Esophagus squamous epithelium (tissue), 5 donors: Measurements from ENCODE around the gene PAK6. TPM values are rescaled to one million over a fixed set of nuclear protein-coding genes. Genes with fewer than 3 reads are reported as not detected.
A peak's percentile ranks its signal among the peaks of the same experiment; 100 is the strongest.

Source experiments
- DNase-seq: peaks from one replicate; lab custom pipeline; 2025; lab: John Stamatoyannopoulos, UW
- H3K27ac ChIP-seq, 4 donors: fragments of 200-600 bp; sonication (generic); one replicate each; pipeline ENCODE4 v1.5.1; 2016 to 2019; ENCODE audit warnings: mild to moderate bottlenecking in 1 of 4
- H3K27me3 ChIP-seq, 4 donors: fragments of 200-600 bp; sonication (generic); 1 replicate in 3 of 4; 2 replicates in 1 of 4; pipeline versions ENCODE4 v1.5.1 to v1.6.0; 2017 to 2021; ENCODE audit warnings: antibody characterized with exemption in 1 of 4
- H3K36me3 ChIP-seq, 3 donors: fragments of 200-600 bp; sonication (generic); one replicate each; pipeline ENCODE4 v1.5.1; 2016 to 2019
- H3K4me1 ChIP-seq, 3 donors: fragments of 200-600 bp; sonication (generic); one replicate each; pipeline ENCODE4 v1.5.1; 2017 to 2019
- H3K4me3 ChIP-seq, 4 donors: fragments of 200-600 bp; sonication (generic); 1 replicate in 3 of 4; 2 replicates in 1 of 4; pipeline ENCODE4 v1.5.1; 2016 to 2019; ENCODE audit warnings: mild to moderate bottlenecking in 2 of 4, moderate library complexity in 1 of 4
- H3K9me3 ChIP-seq, 3 donors: fragments of 200-600 bp; sonication (generic); one replicate each; pipeline ENCODE4 v1.5.1; 2016 to 2019
- POLR2A ChIP-seq, 4 donors: fragments of 450-650 bp; IDR thresholded peaks; one replicate each; pipeline ENCODE4 v1.6.1; 2017; ENCODE audit warnings: antibody characterized with exemption in 4 of 4, mild to moderate bottlenecking in 4 of 4, moderate library complexity in 3 of 4
- WGBS, 2 donors: methylation state at CpG; one replicate each; pipeline ENCODE4 v1.1.5; 2018; 5-methylcytosine and 5-hydroxymethylcytosine counted together
- intact Hi-C: fragments of 100-400 bp; cut with DNase I; formaldehyde crosslinking; loops from one replicate; pipeline ENCODE4 v1.15.0; 2022
- total RNA-seq, 4 donors: library from RNA; depleted of rRNA; stranded (reverse); fragments of >200 nt; gene quantifications; one replicate each; pipeline ENCODE4 v1.1.0, GENCODE V29; 2016
- TF ChIP-seq, protein P1 (sequence below), 6 experiments: fragments of 450-650 bp in 4 of 6; fragments of 200-600 bp in 2 of 6; sonication (generic) in 2 of 6; IDR thresholded peaks; one replicate each; pipeline ENCODE4 v1.5.1; 2016 to 2019; ENCODE audit warnings: antibody characterized with exemption in 6 of 6, mild to moderate bottlenecking in 4 of 6, moderate library complexity in 4 of 6
- donor health status: DM: yes; HTN: yes; CAD: no.

The PAK6 gene
- total RNA-seq, 4 donors from 2014 or later = 31.5 to 53.5 (median 37.2) TPM

DNA sequence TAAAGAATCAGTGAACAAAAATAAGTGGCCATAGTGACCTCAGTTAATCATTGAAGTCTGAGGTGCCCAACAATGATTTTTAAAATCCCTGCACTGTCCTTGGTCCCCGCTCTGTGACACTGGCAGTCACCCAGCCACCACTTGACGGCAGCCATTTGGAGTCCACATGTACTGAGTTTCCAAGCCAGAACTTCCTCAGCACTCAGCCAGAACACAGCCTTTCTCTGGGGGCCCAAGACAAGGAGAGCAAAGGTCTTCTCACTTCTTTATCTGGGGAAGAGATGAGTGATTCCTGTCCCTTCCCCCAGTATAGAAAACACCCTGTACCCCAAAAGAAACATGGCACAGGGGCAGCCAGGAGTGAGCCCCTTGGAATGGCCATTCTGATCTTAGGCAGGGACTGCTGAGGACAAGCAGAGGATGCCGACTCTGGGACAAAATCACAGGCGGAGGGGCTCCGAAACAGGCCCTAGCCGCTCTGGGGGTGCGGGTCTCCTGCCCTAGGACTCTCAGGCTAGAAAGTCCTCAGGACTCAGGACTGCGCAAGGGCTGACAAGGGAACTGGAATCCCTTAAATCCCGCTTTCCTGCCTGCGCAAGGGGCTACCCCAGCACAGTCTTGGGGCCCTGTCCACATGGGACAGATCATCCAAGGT lies 12.8 kb downstream of the PAK6 start:
- Histone ChIP-seq H3K36me3 (peaks cover 0 to 47% (median 0%) of the 10 kb centered on the region in 3 donors), H3K4me1 (peaks cover 33 to 96% (median 42%) of the 10 kb centered on the region in 3 donors), H3K9me3 (no peaks in the 10 kb centered on the region), H3K27me3 (peaks cover 0 to 38% (median 0%) of the 10 kb centered on the region in 4 donors), H3K27ac (peak overlapping the region in 3 of 4 donors; percentile 75 to 88 (median 87)), H3K4me3 (peak overlapping the region in 3 of 4 donors; percentile 53 to 76 (median 60))
- intact Hi-C loops = no loop called here
- TF ChIP-seq, protein P1, sequence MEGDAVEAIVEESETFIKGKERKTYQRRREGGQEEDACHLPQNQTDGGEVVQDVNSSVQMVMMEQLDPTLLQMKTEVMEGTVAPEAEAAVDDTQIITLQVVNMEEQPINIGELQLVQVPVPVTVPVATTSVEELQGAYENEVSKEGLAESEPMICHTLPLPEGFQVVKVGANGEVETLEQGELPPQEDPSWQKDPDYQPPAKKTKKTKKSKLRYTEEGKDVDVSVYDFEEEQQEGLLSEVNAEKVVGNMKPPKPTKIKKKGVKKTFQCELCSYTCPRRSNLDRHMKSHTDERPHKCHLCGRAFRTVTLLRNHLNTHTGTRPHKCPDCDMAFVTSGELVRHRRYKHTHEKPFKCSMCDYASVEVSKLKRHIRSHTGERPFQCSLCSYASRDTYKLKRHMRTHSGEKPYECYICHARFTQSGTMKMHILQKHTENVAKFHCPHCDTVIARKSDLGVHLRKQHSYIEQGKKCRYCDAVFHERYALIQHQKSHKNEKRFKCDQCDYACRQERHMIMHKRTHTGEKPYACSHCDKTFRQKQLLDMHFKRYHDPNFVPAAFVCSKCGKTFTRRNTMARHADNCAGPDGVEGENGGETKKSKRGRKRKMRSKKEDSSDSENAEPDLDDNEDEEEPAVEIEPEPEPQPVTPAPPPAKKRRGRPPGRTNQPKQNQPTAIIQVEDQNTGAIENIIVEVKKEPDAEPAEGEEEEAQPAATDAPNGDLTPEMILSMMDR (IDR thresholded peaks at IDR 0.05) = no peak
- TF ChIP-seq POLR2A (IDR thresholded peaks at IDR 0.05) = no peak
- WGBS, 2 donors = 80 to 86% methylated on average over 1 of the region's 10 CpGs
- no peak for DNase-seq

DNA sequence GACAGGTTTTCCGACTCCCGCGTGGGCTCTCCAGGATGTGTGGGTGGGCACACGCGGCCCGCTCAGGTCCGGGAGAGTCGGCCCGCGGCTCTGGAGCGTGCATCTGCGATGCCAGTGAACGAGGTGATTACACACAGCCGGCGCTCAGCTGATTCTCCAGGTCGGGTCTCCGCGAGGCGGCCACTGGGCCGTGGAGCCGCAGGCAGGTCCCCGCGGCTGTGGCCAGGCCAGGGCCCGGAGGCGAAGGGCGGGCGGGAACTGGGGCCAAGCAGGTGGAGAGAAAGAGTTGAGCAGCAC lies 13.2 kb downstream of the PAK6 start:
- intact Hi-C loops = no loop called here
- peaks cover 0 to 51% (median 2%) of the 10 kb centered on the region in 3 donors for H3K36me3 ChIP-seq
- H3K27ac ChIP-seq = peak overlapping the region; percentile 27 to 88 (median 81)
- no peak for TF ChIP-seq POLR2A (IDR thresholded peaks at IDR 0.05)
- TF ChIP-seq, protein P1 (IDR thresholded peaks at IDR 0.05) = no peak
- peaks cover 29 to 91% (median 37%) of the 10 kb centered on the region in 3 donors for H3K4me1 ChIP-seq
- peak overlapping the region; percentile 53 to 76 (median 58) for H3K4me3 ChIP-seq
- no peaks in the 10 kb centered on the region for H3K9me3 ChIP-seq
- no peak for DNase-seq
- WGBS, 2 donors = no CpG with 5 or more reads among the region's 27 CpGs
- H3K27me3 ChIP-seq = peaks cover 0 to 38% (median 0%) of the 10 kb centered on the region in 4 donors

DNA sequence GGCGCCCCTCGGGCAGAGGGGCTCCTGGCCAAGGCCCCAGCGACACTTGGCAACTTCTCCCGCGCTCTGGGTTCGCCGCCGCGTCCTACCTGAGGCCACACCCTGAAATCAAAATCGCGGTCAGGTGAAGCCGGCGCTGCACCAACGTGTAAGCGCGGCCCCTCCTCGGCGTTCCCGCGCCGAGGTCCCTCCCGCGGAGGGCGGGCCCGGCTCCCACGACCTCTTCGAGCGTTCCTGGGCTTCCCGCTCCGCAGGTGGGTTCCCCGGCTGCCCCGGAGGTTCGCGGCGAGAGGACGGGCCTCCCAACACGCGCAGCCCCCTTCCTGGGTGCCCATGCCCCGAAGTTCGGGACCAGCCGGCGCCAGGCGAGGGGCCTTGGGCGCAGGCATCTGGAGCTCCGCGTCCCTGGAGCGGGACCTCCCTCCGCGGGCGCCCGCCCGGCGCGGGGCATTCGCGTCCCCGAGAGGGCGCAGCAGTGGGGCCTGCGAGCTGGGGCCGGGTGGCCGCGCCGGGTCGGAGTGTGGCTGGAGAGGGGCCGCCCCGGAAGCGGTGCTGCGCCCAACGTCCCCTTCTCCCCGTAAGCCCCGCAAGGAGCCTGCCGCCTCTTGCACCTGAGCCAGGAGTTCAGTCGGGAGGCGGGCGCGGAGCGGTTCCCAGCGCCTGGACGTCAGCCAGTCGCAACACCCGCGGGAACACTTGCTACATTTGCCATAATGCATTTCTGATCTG lies 13.7 kb downstream of the PAK6 start:
- Histone ChIP-seq H3K27me3 (peaks cover 0 to 38% (median 0%) of the 10 kb centered on the region in 4 donors), H3K4me1 (peaks cover 26 to 86% (median 37%) of the 10 kb centered on the region in 3 donors), H3K36me3 (peaks cover 0 to 51% (median 4%) of the 10 kb centered on the region in 3 donors), H3K9me3 (no peaks in the 10 kb centered on the region), H3K4me3 (peak overlapping the region; percentile 53 to 76 (median 58)), H3K27ac (peak overlapping the region; percentile 27 to 88 (median 81))
- intact Hi-C loops = no loop called here
- TF ChIP-seq POLR2A (IDR thresholded peaks at IDR 0.05) = peak in 1 of 4 donors; percentile 41
- TF ChIP-seq, protein P1 (IDR thresholded peaks at IDR 0.05) = no peak
- DNase-seq = no peak
- 2% methylated on average over 21 of the region's 82 CpGs; no CpG with 5 or more reads in 1 of the 2 donors for WGBS, 2 donors

DNA sequence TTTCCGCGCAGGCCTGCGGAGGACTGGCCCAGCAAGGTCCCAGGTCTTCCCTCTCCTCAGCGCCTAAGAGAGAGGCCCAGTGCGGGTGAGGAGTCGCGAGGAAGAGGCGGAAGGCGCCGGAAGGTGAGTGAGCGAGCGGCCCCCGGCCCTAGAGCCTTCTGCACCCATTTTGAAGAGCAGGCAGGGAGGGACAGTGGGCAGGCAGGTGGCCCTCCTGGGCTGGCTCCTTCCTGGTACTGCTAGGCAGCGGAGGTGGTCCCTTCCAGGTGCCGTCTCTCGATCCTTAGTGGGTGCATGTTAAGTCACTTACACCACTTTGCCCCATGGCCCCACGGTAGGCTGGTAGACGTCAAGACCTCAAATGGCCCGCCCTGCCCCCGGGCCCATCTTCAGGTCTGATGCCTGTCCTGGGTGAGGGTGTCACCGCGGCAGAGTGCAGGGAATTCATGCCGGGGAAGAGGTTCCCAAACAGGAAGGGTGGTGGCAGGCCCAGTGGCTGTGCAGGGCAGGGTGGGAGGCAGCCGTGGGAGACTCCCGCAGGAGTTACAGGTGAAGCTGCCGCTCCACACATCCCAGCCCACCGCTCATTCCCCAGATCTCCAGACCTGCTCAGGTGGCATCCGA lies 14.4 kb downstream of the PAK6 start:
- H3K4me3 ChIP-seq = peak overlapping the region; percentile 53 to 76 (median 58)
- peaks cover 26 to 80% (median 36%) of the 10 kb centered on the region in 3 donors for H3K4me1 ChIP-seq
- H3K36me3 ChIP-seq = peaks cover 0 to 51% (median 4%) of the 10 kb centered on the region in 3 donors
- peak overlapping the region; percentile 27 to 88 (median 81) for H3K27ac ChIP-seq
- no peaks in the 10 kb centered on the region for H3K9me3 ChIP-seq
- no peak for TF ChIP-seq POLR2A (IDR thresholded peaks at IDR 0.05)
- TF ChIP-seq, protein P1 (IDR thresholded peaks at IDR 0.05) = no peak
- peaks cover 0 to 38% (median 0%) of the 10 kb centered on the region in 4 donors for H3K27me3 ChIP-seq
- WGBS, 2 donors = 50% methylated on average over 2 of the region's 28 CpGs; no CpG with 5 or more reads in 1 of the 2 donors
- intact Hi-C loops = no loop called here
- DNase-seq = no peak
